NCI-H2227 treated with DMSO at 0.1 percent for 48 hours (cell line): ENCODE measurements around the gene WDR18.

Experiments used
- DNase-seq: peaks from one replicate; lab custom pipeline; 2025; lab: John Stamatoyannopoulos, UW

Gene WDR18

DNA sequence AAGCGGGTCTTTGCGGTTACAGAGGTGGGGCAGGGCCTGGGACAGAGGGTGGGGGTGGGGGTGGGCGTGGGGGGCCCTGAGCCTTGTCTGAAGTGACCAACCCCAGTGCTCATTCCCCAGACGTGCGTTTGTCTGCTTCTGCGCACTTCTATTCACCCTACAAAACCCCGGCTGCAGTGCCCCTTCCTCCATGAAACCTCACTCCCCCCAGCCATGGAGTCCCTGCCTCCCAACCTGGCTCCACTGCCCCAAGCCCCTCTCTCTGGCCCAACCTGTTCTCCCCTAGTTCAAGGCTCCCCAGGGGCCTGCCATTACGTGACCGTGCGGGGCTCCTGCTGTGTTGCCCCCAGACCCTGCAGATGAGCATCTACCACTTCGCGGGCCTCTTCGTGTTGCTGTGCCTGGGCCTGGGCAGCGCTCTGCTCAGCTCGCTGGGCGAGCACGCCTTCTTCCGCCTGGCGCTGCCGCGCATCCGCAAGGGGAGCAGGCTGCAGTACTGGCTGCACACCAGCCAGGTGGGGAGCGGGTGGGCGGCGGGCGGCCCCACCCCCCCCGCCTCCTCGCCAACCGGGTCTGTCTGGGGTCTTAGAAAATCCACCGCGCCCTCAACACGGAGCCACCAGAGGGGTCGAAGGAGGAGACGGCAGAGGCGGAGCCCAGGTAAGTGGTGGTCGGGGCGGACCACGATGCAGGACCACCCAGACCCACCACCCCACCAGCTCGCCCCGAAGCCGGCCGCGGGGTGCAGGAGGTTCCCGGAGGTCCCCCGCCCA lies 24.3 kb downstream of the WDR18 start:
- no peak for DNase-seq

DNA sequence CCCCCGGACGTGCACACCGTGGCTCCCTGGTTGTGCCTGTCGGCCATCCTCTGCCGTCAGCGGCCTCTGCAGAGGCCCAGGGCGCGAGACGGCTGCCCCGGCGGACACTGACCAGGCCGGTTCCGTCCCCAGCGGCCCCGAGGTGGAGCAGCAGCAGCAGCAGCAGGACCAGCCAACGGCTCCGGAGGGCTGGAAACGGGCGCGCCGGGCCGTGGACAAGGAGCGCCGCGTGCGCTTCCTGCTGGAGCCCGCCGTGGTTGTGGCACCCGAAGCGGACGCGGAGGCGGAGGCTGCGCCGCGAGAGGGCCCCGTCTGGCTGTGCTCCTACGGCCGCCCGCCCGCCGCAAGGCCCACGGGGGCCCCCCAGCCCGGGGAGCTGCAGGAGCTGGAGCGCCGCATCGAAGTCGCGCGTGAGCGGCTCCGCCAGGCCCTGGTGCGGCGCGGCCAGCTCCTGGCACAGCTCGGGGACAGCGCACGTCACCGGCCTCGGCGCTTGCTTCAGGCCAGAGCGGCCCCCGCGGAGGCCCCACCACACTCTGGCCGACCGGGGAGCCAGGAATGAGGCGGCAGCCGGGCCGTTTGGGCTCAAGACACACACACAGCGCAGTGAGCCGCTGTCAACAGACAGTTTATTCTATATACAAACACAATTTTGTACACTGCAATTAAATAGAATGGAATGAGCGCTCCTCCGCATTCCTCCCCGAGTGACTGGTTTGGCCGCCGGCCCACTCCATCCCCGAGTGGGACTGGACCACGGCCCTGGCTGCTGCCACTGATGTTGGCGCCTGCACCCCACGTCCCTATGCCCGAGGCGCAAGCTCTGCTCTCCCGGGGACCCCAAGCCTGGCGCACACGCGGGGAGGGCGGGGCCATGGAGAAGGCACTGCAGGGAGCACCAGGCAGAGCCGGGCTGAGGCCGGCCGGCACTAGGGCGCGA lies 25.2 kb downstream of the WDR18 start:
- DNase-seq = no peak

DNA sequence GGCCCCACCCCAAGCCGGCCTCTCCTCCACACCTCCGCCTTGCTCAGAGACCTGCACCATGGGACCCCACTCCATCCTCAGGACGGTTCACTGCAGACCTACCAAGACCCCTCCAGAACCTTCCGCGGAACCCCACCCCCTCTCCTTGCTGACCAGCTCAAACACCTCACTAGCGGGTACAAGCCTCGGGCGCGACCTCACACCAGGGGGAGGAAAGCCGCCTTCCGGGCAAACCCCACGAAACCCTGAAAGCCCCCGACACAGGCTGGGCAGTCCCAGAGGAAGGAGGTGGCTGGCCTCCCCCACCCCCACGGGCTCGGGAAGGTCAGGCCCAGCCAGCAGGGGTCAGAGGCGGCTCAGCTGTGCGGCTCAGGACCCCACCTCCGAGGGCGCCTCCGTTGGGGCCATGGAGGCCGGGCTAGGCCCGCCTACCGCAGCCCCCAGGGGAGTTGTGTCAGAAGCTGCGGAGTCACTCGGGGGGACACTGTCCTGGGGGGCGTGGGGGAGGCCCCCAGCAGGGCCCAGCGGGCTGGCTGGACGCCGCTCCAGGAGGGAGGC lies 25.9 kb downstream of the WDR18 start:
- DNase-seq = no peak

DNA sequence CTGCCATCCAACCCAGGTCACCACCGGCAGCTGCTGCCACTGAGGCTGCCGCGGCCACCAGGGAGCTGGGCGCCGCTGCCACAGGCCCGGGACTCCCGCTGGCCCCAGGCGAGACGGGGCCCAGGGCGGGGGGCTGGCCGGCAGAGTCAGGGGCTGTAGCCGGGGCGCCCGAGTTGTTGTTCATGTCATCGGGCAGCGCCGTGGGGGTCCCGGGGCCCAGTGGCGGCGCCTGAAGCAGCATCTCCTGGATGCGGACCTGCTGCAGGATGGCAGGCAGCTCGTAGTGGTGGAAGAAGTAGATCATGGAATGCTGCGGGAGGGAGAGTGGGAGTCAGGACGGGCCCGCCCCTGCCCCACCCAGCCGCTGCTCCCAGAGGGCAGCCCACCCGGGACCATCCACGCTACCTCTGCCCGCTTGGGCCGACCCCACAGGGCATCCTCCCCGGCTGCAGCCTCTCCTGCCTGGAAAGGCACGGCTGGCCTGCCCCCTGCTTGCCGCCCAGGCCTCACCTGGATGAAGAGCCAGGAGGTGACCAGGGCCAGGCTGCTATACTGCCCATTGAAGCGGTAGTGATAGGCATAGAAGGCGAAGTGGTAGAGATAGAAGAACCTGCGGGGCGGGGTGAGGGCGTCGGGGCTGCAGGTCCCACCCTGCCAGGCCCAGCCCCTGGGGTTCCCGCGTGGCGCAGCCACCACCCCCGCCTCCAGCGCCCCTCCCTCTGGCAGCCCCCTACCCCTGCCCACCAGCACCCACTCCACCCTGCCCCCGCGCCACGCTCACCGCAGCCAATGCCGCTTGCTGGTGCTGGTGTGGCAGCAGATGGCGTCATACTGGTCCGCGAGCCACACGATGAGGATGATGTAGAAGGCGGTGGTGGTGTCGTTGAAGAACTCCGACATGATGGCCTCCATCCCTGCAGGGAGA lies 26.7 kb downstream of the WDR18 start:
- DNase-seq = no peak

DNA sequence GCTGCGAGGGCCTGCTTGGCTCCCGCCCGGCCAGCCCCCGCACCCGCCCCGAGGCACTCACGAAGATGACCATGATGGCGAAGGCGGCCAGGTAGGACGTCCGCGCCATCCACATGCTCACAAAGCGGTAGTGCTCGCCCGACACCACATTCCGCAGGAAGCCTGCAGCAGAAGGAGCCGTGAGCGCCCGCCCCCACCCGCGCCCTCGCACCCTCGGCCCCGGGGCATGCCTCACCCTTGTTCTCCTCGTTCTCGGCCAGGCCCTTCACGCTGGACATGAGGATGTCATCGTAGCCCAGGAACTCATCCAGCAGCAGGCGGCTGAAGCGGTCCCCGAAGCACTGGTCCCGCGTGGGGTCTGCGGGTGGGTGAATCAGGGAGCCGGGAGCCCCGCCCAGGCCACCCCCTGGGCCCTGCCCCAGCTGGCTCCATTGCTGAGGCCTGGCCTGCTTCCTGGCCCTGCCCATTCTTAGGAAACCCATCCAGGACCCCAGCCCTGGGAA lies 27.7 kb downstream of the WDR18 start:
- no peak for DNase-seq

DNA sequence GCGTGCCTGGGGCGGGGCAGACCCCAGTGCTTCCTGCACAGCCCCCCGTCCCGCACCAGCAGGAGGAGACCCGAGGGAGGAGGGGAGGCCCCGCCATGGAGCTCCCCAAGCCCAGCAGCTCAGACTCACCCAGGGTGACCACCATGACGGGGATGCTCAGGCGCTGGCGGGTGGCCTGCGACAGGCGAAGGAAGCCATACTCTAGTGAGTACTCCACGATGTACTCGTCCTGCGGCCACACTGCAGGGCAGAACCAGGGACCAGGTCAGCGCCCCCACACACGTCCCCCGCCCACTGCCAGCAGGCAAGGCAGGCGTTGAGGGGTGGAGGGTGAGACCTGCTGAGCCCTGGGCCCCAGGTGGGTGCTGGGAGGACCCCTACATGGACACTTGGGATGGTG lies 28.2 kb downstream of the WDR18 start:
- DNase-seq = no peak

DNA sequence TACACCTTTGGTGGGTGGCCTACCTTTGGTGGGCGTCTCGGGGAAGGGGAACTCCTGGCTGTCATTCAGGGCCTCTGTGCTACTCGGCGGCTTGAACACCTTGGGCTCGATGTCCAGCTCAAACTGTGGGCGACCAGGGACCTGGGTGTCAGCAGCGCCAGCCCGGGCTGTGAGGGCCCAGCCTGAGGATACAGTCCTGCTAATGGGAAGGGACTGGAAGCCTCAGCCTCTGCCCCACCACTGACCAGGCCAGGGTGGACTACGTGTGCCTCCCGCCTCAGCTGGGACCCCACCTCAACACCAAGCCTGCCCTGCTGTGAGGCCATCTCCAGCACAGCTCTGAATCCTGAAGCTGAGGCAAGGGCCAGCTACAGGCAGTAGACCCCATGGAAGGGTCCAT lies 29.1 kb downstream of the WDR18 start:
- DNase-seq = no peak

DNA sequence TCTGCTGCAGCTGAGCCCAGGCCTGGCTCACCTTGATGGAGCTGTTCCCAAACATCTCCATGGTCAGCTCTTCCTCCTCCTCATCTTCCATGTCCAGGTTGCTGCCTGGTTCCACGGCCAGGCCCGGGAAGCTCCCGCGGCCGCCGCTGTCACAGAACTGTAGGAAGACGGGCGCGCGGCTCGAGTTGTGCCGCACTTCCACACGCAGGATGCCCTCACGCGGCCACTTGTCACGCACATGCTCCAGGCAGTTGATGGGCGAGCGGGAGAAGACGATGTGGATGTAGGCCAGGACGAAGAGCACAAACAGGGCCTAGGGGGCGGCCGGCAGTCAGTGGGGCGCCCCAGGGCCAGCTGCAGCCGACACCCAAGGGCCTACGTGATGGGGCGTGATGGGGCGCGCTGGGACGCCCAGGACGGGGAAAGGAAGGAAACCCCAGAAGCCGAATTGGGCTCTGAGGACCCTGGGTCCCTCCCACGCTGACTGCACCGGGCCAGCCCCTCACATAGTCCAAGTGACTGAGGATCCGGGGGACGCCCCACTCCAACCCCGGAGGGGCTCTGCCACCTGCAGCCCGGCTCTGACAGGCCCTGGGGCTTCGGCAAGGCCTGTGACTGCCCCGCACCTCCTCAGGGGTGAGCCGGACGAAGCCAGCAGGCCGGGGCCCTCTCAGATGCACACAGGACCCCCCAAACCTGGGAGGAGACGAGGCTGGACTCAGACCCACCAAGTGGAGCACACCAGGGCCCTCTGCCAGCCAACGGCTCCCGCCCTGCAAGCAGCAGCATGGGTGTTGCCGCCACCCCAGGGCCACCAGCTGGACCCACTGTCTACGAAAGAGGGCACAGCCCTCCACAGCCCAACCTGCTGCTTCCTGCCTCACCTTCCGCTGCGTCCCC lies 30.3 kb downstream of the WDR18 start:
- no peak for DNase-seq

DNA sequence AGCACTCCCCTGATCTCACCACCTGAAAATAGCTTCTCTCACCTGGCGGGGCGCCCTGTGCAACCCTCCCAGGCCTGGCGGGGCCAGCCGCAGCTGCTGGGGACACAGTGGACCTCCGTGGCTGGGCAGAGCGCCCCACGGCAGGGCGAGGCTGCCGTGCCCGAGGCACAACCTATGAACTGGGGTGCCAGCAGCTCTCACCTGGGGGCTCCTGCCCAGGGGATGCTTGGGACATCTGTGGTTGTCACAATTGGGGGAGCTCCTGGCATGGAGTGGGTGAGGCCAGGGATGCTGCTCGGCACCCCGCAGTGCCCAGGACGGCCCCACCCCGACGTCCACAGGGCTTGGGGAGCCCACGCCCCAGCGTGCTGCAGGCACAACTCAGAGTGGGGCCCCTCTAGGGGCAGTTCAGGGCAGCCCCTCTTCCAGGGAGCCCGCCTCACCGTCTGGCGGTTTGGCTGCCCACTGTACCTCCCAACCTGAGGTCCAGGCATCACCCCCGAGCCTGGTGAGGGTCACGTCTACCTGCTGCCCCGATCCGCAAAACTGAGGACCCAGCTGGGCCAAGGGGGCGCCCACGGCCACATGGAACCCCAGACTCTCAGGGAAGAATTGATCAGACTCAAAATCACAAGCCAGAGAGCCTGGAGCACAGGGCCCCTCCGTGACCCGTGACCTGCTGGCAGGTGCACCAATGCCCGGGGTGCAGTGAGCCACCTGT lies 31.1 kb downstream of the WDR18 start:
- no peak for DNase-seq

DNA sequence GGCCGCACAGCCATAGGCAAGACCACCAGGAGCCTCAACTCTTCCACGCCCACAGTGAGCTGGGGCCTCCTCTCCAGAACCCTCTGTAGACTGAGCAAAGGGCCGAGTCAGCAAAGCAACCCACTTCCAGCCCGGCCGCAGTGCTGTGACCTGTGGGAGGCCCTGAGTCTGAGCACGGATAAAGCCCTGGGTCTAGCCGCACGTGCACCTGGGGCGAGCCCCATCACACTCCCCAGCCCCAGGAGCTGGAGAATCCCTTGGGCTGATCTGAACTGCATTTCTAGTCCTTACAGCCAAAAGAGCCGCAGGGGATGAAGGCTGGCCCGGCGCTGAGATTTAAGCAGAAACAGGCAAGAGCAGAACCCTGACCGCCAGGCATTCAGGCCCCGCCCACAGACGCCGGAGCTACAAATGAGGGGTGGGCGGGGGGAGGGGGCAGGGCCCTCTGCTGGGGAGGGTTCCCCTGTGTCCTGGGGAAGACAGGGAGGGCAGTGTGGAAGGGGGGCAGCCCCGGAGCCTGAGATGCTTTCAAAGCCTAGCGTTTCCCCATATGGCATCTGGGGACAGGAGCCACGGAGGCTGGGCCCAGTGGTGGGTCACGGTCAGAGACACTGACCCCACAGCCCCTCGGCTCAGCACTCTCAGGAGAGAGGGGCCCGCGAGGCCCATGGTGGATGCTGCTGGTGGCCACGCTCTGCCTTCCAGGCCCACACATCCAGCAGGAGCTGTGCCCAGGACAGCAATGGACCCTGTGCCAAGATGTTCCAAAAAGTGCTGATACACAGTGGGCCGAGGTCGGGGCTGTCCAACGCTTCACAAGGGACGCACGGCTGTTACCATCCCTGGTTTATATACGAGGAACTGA lies 31.9 kb downstream of the WDR18 start:
- no peak for DNase-seq

DNA sequence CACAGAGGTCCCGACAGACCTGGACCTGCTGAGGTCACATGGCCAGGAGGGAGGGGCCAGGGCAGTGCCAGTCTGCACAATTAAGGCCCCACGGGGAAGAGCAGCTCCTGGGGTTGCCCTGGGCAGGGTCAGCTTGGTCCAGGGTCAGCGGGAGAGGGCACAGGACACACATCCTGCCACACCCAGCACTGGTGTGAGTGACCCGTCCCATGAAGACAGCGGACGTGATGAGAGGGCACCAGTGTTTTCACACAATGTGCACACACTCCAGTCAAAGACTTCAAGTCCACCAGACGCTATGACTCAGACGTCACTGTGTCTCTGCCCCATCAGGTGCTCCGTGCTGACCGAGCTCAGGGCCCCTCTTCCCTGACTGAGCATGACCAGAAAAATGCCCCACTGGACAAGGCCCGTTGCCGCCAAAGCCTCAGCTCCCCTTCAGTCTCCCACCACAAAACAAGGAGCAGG lies 32.5 kb downstream of the WDR18 start:
- DNase-seq = no peak

DNA sequence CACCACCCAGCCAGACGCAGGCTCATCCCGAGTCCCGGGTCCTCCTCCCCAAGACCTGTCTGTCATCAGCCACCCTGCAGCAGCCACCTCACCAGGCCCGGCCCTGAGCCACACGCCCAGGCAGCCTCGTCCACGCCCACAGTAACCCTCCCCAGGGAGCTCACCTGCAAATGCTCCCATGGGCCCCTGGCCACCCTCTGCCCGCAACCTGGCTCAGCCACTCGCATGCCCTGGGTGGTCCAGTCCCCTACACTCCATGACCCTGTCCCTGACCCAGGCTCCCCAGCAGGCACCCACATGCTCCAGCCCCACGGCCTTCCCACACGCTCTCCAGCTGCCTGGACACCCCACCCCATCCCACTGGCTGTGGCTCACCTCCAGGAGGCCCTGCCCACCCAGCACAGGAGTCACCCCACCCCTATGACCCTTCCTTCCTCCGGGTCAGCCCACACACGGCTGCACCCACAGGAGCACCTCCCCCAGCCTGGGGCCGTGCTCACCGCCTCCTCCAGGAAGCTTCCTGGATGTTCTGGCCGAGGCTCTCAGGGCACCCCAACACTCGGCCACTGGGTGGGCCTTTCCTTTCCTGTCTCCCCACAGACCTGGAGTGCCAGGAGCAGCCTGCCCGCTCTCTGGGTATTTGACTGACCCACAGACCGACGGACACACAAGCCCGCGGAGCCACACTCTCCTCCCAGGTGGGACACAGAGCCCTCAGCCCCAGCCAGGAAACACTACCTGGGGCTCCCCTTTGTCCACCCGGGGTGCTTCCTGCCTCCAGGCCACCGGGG lies 33.2 kb downstream of the WDR18 start:
- no peak for DNase-seq

DNA sequence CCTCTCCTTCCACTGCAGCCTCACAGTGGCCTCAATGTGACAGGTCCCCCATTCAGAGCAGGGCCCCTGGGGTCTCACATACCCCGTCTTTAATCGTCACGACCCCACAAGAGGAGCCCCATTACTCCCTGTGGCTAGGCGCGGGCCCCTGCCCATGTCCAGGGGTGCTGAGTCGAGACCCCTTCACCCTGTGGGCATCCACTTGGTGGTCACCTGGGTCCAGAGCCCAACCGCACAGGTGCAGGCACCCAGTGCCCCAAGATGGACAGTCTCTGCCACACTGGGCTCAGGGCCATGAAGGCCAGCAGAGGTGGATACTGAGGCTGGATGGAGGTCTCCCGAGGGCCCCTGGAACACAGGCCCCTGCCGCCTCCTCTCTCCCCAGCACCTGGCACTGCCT lies 33.8 kb downstream of the WDR18 start:
- no peak for DNase-seq

DNA sequence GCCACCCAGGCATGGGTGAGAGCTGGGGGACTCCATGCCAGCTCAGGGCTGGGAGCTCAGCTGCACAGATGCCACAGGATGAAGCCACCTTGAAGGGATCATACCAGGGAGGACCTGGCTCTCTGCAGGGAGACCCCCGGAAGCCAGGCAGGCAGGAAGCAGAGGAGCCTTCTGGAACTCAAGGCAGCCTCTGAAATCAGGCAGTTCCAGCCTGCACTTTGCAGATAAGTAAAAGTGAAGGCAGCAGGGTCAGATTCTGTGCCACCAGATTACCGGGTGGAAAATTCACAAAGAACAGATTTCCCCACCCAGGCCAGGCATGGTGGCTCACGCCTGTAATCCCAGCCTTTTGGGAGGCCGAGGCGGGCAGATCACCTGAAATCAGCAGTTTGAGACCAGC lies 34.2 kb downstream of the WDR18 start:
- no peak for DNase-seq

DNA sequence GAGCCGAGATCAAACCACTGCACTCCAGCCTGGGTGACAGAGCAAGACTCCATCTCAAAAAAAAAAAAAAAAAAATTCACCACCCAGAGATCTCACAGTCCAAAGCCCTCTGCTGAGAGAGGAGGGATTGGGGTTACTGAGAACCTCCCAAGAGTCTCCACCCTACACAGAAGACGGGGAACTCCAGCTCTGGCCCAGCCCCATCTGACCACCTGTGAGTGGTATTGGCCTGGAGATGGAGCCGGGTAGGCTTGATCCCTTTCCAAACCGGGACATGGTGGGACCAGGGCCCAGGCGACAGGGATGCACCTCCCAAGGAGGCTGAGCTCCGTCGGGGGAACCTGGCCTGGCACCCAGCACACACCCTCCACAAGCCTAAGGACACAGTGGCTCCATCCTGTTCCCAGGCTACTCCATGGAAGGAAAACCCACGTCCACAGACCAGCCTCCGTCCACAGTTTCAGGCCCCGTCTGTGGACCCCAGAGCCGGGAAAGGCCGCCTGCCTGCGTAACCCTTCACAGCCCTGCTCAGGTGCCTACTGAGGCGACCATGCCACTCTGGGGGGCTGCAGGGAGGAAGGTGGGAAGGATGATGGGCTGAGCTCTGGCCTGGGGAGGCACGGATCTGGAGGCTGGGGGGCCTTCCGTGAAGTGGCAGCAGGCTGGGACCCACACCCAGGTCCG lies 34.9 kb downstream of the WDR18 start:
- no peak for DNase-seq

DNA sequence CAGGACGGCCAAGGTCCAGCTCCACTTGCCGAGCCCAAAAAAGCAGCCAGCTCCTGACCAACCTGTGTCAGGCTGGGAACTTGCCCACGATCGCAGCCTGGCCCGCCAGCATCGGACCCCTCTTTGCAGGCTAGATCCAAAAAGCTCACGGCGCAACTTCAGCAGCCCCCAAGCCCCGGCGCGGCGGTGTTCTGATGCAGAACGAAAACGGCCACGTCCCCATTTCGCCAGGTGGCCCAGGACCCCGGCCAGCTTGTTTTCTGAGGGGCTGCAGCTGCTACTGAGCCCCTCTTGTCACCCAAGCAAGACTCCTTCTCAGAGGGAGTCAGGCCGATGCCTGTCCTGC lies 35.4 kb downstream of the WDR18 start:
- DNase-seq = no peak
